Pulmonary artery endothelial cell (primary cell): ENCODE results near the gene HBS1L. TPM values are rescaled to one million over a fixed set of nuclear protein-coding genes. Genes with fewer than 3 reads are reported as not detected.
"Not testable (repeated sequence)": the region's sequence is repeated elsewhere in the genome, so short reads cannot be mapped to it uniquely, and the experiment has no call there.

Source experiments
- DNase-seq: peaks from one replicate; pipeline ENCODE4 v3.0.0-alpha.2; 2011; ENCODE audit warnings: low read depth, low spot score
- total RNA-seq: library from RNA; depleted of rRNA; stranded (reverse); fragments of >200 nt; gene quantifications from 2 replicates; pipeline ENCODE4 v1.2.3, GENCODE V29; 2014

The HBS1L gene
- total RNA-seq, 1 donor from 2014 or later, result 163 TPM

DNA sequence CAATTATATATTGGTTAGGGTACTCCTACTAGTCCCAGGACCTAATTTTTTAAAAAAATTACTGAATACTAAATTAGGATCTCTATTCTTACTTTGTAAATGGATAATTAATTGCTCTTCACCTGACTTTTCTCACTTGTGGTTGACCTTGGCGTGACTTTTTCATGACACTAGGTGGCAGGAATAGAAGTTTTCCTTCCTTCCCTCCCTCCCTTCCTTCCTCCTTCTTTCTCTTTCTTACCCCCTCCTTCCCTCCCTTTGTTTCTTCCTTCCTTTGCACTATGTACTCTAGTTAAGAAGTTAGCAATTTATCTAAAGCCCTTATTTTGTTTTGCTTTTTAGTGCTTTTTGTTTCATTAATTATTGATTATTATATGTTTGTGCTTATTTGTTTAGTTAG, 20.4 kb upstream of the HBS1L start:
- no peak for DNase-seq

GRCh38 chr6:135073756-135074393, 19.3 kb upstream of the HBS1L start:
- no peak for DNase-seq

DNA sequence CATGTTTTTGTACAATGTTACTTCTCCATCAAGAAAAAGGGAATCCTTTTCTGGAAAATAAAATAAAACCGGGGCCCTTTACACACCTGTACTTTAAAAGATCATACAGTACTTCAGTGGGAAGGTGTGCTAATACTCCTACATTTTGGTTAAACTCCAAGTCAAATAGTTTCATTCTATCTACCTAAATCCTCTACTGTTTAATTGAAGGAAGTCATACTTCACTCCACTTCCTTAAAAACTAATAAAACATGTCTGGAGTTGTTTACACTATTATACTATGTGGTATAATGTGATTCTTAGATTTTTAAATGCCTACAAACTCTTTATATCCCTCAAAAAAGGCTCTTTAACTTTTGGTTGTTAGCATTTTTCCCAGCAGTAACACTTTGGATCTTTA, 18.6 kb upstream of the HBS1L start:
- DNase-seq, result no peak

DNA sequence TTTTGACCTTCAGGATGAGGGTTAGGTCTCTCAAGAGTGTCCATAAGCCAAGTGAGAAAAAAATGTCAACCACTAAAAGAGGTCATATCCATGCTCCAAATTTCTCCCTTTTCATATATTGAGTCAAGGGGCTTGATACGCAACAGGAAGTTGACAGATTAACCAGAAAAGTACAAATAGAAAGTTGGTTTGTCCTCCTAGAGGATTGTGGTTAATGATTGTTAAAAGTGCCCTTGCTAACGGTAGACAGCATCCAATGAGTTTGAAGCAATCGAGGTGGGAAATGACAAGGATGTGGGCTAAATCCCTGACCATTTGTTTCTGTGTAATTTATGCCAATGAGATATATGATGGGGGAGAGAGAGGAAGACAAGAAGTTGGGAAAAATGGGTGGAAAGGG, 18.1 kb upstream of the HBS1L start:
- DNase-seq, result no peak

DNA sequence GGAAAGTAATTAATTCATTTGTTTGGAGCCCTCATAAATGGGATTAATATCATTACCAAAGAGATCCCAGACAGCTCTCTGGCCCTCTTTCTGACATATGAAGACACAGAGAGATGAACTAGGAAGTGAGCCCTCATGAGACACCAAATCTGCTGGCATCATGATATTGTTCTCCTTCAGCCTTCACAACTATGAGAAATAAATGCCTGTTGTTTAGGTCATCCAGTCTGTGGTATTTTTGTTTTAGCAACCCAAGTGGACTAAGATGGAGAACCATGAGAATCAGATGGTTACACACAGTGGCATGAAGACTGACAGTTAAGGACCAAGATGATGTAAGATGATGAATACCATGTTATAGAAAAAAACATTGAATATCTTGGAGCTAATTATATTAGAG, 16.9 kb upstream of the HBS1L start:
- DNase-seq, result no peak

GRCh38 chr6:135067911-135068310, 13.3 kb upstream of the HBS1L start:
- no peak for DNase-seq

DNA sequence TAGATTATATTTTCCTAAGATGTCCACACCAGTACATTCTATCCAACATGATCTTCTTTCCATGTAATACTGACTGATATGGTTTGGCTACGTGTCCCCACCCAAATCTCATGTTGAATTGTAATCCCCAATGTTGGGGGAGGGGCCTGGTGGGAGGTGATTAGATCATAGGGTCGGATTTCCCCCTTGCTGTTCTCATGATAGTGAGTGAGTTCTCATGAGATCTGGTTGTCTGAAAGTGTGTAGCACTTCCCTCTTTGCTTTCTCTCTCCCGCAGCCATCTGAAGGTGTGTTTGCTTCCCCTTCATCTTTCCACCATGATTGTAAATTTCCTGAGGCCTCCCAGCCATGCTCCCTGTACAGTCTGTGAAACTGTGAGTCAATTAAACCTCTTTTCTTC, 12.2 kb upstream of the HBS1L start:
- no peak for DNase-seq

DNA sequence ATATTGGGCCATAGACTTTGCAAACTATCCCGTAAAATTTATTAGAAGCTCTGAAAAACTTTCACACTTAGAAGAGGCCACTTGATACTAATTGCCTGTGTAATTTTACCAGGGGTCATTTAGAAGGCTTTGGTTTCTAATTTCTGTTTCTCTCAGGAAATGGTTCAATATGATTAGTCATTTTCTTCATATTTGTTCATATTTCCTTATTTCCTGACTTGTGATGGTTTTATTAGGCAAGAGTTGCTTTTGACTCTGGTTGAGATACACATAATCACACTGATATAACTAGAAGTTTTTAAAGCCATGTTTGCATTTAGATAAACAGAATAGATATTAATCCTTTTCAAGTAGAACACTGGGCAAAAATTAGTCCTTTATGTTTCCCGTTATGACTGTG, 11.8 kb upstream of the HBS1L start:
- DNase-seq, result peak; percentile 17

- no peak for DNase-seq
Observed at GRCh38 chr6:135064586-135064985, 10.0 kb upstream of the HBS1L start.

- no peak for DNase-seq
Observed at GRCh38 chr6:135063926-135064325, 9.3 kb upstream of the HBS1L start.

DNA sequence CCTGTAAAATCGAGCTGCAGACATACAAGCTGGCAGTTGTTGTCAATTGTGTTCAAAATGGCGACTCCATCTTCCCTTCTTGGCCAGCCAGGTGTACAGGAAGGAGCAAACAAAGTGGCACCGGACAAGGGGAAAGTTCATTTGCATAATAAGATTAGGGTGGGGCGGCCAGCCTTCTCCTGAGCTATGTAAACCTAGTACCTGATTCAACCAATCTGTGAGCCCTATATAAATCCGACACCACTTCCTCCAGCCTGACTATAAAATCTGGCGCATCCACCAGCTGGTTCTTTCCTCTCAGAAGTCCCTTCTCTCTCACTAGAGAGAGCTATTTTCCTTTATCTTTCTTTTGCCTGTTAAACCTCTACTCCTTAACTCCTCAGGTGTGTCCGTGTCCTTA, 8.1 kb upstream of the HBS1L start:
- DNase-seq, result no peak

DNA sequence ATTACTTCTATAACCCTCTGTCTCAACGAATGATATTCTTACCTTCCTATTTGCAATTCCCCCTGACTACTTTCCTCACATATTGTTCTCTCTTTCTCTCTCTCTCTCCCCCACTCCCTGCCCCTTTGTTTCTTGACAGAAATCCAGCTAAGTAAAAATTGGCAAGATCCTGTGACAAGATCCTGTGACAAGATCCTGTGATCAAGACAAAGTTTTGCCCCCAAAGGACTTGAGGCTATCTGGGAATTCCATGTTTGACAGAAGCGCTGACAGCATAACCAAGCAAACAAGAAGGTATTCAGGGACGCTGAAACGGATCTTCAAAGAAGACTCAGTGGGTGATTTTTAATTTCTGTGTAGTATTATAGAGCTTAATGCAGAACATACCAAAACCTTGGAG, 5.5 kb upstream of the HBS1L start:
- no peak for DNase-seq

GRCh38 chr6:135058299-135058698, 3.7 kb upstream of the HBS1L start:
- DNase-seq, result not testable (repeated sequence)

DNA sequence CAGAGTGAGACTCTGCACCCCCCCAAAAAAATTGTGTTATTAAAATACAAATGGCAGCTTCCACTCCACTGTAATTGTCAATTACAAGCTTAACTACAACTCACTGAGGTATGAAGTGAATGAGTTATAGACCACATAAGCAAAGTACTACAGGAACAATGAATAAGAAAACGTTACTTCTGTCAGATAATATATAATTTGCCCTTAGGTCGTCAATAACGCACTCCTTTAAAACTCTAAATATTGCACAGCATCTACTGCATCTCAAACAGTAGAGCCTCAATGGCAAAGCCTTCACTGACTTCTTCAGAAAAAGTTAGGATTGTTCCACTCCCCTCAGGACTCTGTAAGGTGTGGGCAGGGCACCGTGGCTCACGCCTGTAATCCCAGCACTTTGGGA, 2.0 kb upstream of the HBS1L start:
- no peak for DNase-seq

DNA sequence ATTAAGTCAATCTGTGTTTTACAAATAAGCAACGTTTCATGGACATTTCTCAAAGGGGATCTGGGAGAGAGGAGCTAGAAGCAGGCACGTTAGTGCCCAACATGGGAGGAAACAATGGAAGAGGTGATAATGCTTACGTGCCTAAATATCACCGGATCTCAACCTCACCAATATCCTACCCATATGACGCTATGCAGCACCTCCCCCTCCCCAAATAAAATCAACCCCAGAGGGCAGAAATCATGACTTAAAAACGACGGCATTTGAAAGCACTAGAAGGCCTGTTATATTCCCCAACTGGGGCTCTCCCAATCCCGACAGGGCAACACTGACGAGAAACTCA, 425 bp downstream of the HBS1L start:
- no peak for DNase-seq

- no peak for DNase-seq
Observed at GRCh38 chr6:135053406-135053805, 1.2 kb downstream of the HBS1L start.

DNA sequence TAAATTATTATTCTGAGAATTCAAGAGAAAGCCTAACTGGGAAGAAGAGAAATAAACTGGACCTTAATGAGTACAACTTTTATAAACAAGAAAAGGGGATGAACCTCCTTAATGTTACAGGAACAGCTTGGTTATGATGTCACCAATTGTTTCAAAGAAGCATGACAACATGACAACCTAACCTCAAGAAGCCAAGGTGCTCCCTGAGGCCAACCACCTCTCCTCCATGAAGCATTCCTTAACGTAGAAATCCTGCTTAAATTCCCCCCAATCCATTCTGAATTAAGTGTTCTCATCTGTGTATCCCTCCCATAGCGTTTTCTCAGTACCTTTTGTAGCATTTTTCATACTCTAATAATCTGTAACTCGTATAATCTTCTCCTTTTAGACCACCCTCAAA, 1.7 kb downstream of the HBS1L start:
- no peak for DNase-seq

DNA sequence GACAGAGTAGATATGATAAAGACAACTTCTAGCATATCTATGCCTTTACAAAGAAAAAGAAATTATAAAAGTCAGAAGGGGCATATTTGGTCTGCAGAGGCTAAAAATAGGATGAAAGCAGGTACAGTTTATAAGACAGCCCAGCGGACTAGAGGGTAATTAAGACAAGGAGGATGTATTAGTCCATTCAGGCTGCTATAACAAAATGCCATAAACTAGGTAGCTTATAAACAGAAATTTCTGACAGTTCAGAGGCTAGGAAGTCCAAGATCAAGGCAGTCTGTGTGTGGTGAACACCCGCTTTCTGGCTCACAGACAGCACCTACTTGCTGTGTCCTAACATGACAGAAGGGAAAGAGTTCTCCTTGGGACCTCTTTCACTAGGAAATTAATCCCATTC, 5.7 kb downstream of the HBS1L start:
- DNase-seq, result no peak

GRCh38 chr6:135047336-135047735, 7.3 kb downstream of the HBS1L start:
- DNase-seq, result no peak

GRCh38 chr6:135046912-135047311, 7.7 kb downstream of the HBS1L start:
- DNase-seq, result no peak

- no peak for DNase-seq
Observed at GRCh38 chr6:135044639-135045038, 10.0 kb downstream of the HBS1L start.

DNA sequence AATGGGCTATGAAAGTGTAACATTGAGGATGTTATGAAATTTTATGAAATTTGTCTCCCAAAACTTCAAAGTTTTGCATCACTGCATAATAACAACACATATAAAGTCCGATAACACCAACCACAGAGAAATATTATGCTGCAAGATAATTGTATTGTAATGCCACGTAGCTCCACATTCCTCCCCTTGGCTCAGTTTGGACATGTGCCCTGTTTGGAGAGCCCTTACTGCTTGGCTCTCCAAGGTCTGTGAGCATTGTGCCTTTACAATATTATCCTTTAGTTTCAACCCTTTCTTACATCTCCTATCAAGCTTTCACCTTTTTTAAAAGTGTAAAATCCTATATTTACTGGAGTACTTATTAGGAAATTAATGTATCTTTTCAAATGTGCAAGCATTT, 10.8 kb downstream of the HBS1L start:
- no peak for DNase-seq

DNA sequence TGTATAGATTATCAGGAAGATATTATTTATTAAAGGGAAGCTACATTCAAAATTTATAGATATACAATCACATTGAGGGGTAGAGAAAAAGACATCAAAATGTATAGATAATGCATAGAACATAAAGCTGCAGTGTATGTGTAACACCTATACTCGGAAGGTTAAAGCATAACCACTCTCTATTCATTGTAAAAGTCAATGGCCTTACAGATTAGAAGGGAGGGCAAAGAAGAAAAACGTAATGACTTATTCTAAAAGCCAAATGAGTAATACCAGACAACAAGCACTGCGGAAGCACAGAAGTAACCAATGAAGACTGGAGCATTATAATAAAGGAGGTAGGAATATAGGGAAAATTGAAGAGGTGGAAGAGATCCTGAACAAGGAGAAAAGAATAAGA, 11.3 kb downstream of the HBS1L start:
- no peak for DNase-seq

DNA sequence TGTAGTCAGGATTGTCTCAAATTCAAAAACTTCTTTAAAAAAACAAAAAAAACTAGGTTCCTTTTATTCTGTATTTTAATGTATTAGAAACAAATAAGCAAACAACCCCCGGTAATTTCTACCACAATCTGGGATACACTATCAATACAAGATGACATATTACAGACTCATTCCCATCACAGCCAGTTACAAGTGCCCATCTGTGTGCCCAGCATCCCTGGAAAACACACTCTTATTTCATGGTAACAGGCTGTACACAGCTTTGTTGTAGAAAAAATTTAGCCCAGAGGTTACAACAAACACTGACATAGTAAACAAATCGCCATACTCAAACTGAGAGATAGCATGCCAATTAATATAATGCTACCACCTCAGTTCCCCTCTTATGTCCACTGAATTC, 16.3 kb downstream of the HBS1L start:
- DNase-seq, result no peak
